ENCODE measurements around the gene HOXA11.

Gene HOXA11

GRCh38 chr7:27166531-27167505 lies 18.2 kb downstream of the HOXA11 start:
- Histone ChIP-seq H2BK120ac (ENCODE audit: low read depth, low read length) (peak overlapping the region; percentile 99), H2BK12ac (ENCODE audit: low read length in 2 of 2) (peak overlapping the region; percentile 59 to 89), H2AK5ac (ENCODE audit: low read length, severe bottlenecking) (peak overlapping the region; percentile 47), H3K4me1 (ENCODE audit: control insufficient read depth, insufficient read depth, low read depth, low read length) (peaks cover 21% of the 10 kb centered on the region), H3K4me2 (ENCODE audit: low read length, poor library complexity, severe bottlenecking) (peak overlapping the region; percentile 67), H3K14ac (ENCODE audit: low read length in 2 of 2) (peak overlapping the region in 1 of 2 experiments; percentile 92), H3K27me3 (ENCODE audit: control insufficient read depth in 1 of 2, insufficient read depth in 1 of 2, low read length in 2 of 2) (peaks cover 0 to 4% of the 10 kb centered on the region in 2 experiments), H2AFZ (ENCODE audit: low read depth, low read length) (no peak overlapping the region), H3K36me3 (ENCODE audit: control insufficient read depth in 1 of 2, insufficient read depth in 2 of 2, low read depth in 1 of 2, low read length in 2 of 2) (peaks cover 19 to 63% of the 10 kb centered on the region in 2 experiments), H4K91ac (ENCODE audit: low read length) (peak overlapping the region; percentile 91), H2BK5ac (ENCODE audit: low read depth, low read length, poor library complexity, severe bottlenecking) (peak overlapping the region; percentile 54), H3K9me3 (ENCODE audit: control insufficient read depth, low read length) (no peaks in the 10 kb centered on the region), H3K27ac (ENCODE audit: low read length, poor library complexity, severe bottlenecking) (peak overlapping the region; percentile 73), H2BK15ac (ENCODE audit: low read depth, poor library complexity, severe bottlenecking) (peak overlapping the region; percentile 93), H3K18ac (ENCODE audit: low read depth in 1 of 2, low read length in 2 of 2) (peak overlapping the region; percentile 88 to 90), H3K23ac (ENCODE audit: low read length in 2 of 2) (peak overlapping the region in 1 of 2 experiments; percentile 81), H3K79me1 (replicated peaks; ENCODE audit: low read length, poor library complexity, severe bottlenecking) (no peaks in the 10 kb centered on the region), H4K8ac (ENCODE audit: low read length) (peak overlapping the region; percentile 95), H3K4ac (ENCODE audit: low read depth in 1 of 2, low read length in 2 of 2) (peak overlapping the region; percentile 87 to 91), H3K4me3 (ENCODE audit: insufficient read depth in 1 of 2, low read depth in 1 of 2, low read length in 2 of 2) (peak overlapping the region; percentile 42 to 92), H3K9ac (ENCODE audit: low read length) (peak overlapping the region; percentile 90)
- DNase-seq: peak; percentile 52
- WGBS: 11% methylated on average over 50 of the region's 50 CpGs

- peak overlapping the region; percentile 91 for H4K91ac ChIP-seq (ENCODE audit: low read length)
- peak overlapping the region; percentile 67 for H3K4me2 ChIP-seq (ENCODE audit: low read length, poor library complexity, severe bottlenecking)
- peak overlapping the region; percentile 90 for H3K9ac ChIP-seq (ENCODE audit: low read length)
- no peak overlapping the region for H2AFZ ChIP-seq (ENCODE audit: low read depth, low read length)
- H3K4me1 ChIP-seq (ENCODE audit: control insufficient read depth, insufficient read depth, low read depth, low read length): peaks cover 27% of the 10 kb centered on the region
- H3K4ac ChIP-seq (ENCODE audit: low read depth in 1 of 2, low read length in 2 of 2): peak overlapping the region; percentile 87 to 91
- H2BK120ac ChIP-seq (ENCODE audit: low read depth, low read length): peak overlapping the region; percentile 99
- no peaks in the 10 kb centered on the region for H3K27me3 ChIP-seq (ENCODE audit: control insufficient read depth in 1 of 2, insufficient read depth in 1 of 2, low read length in 2 of 2)
- peak overlapping the region; percentile 74 for H2BK15ac ChIP-seq (ENCODE audit: low read depth, poor library complexity, severe bottlenecking)
- peak overlapping the region; percentile 95 for H4K8ac ChIP-seq (ENCODE audit: low read length)
- peak overlapping the region; percentile 59 to 89 for H2BK12ac ChIP-seq (ENCODE audit: low read length in 2 of 2)
- H3K23ac ChIP-seq (ENCODE audit: low read length in 2 of 2): peak overlapping the region in 1 of 2 experiments; percentile 81
- H3K36me3 ChIP-seq (ENCODE audit: control insufficient read depth in 1 of 2, insufficient read depth in 2 of 2, low read depth in 1 of 2, low read length in 2 of 2): peaks cover 15 to 60% of the 10 kb centered on the region in 2 experiments
- DNase-seq: peak; percentile 52
- no peaks in the 10 kb centered on the region for H3K9me3 ChIP-seq (ENCODE audit: control insufficient read depth, low read length)
- peak overlapping the region; percentile 73 for H3K27ac ChIP-seq (ENCODE audit: low read length, poor library complexity, severe bottlenecking)
- no peak overlapping the region for H2AK5ac ChIP-seq (ENCODE audit: low read length, severe bottlenecking)
- H3K4me3 ChIP-seq (ENCODE audit: insufficient read depth in 1 of 2, low read depth in 1 of 2, low read length in 2 of 2): peak overlapping the region; percentile 42 to 92
- H3K14ac ChIP-seq (ENCODE audit: low read length in 2 of 2): peak overlapping the region in 1 of 2 experiments; percentile 92
- peak overlapping the region; percentile 68 for H2BK5ac ChIP-seq (ENCODE audit: low read depth, low read length, poor library complexity, severe bottlenecking)
- H3K79me1 ChIP-seq (replicated peaks; ENCODE audit: low read length, poor library complexity, severe bottlenecking): no peaks in the 10 kb centered on the region
- peak overlapping the region; percentile 86 to 90 for H3K18ac ChIP-seq (ENCODE audit: low read depth in 1 of 2, low read length in 2 of 2)
- 19% methylated on average over 46 of the region's 46 CpGs for WGBS
These were observed 19.0 kb downstream of the HOXA11 start for GRCh38 chr7:27165996-27166530.

GRCh38 chr7:27165089-27165995 lies 19.7 kb downstream of the HOXA11 start, which contains the start of gene HOXA9:
Gene HOXA9, minus strand, starts transcription at chr7:27165537. Its CDS starts 80 bp downstream, at chr7:27165457.
- peak within 1 kb of the TSS; percentile 99 for H2BK120ac ChIP-seq (ENCODE audit: low read depth, low read length)
- peak within 1 kb of the TSS; percentile 74 for H2BK15ac ChIP-seq (ENCODE audit: low read depth, poor library complexity, severe bottlenecking)
- H3K4me2 ChIP-seq (ENCODE audit: low read length, poor library complexity, severe bottlenecking): peak within 1 kb of the TSS; percentile 67
- peaks cover 3% of the 10 kb centered on the region for H3K79me1 ChIP-seq (replicated peaks; ENCODE audit: low read length, poor library complexity, severe bottlenecking)
- no peaks in the 10 kb centered on the region for H3K9me3 ChIP-seq (ENCODE audit: control insufficient read depth, low read length)
- H3K14ac ChIP-seq (ENCODE audit: low read length in 2 of 2): peak within 1 kb of the TSS in 1 of 2 experiments; percentile 92
- H3K4me3 ChIP-seq (ENCODE audit: insufficient read depth in 1 of 2, low read depth in 1 of 2, low read length in 2 of 2): peak within 1 kb of the TSS; percentile 42 to 92
- H3K9ac ChIP-seq (ENCODE audit: low read length): peak within 1 kb of the TSS; percentile 90
- H3K36me3 ChIP-seq (ENCODE audit: control insufficient read depth in 1 of 2, insufficient read depth in 2 of 2, low read depth in 1 of 2, low read length in 2 of 2): peaks cover 15 to 60% of the 10 kb centered on the region in 2 experiments
- peaks cover 32% of the 10 kb centered on the region for H3K4me1 ChIP-seq (ENCODE audit: control insufficient read depth, insufficient read depth, low read depth, low read length)
- peak within 1 kb of the TSS; percentile 27 for H2AK5ac ChIP-seq (ENCODE audit: low read length, severe bottlenecking)
- 31% methylated on average over 80 of the region's 82 CpGs for WGBS
- no peaks in the 10 kb centered on the region for H3K27me3 ChIP-seq (ENCODE audit: control insufficient read depth in 1 of 2, insufficient read depth in 1 of 2, low read length in 2 of 2)
- peak within 1 kb of the TSS; percentile 73 for H3K27ac ChIP-seq (ENCODE audit: low read length, poor library complexity, severe bottlenecking)
- peak within 1 kb of the TSS; percentile 95 for H4K8ac ChIP-seq (ENCODE audit: low read length)
- peak within 1 kb of the TSS; percentile 91 for H4K91ac ChIP-seq (ENCODE audit: low read length)
- H3K18ac ChIP-seq (ENCODE audit: low read depth in 1 of 2, low read length in 2 of 2): peak within 1 kb of the TSS; percentile 89 to 90
- peak within 1 kb of the TSS; percentile 59 to 89 for H2BK12ac ChIP-seq (ENCODE audit: low read length in 2 of 2)
- peak within 1 kb of the TSS; percentile 87 to 91 for H3K4ac ChIP-seq (ENCODE audit: low read depth in 1 of 2, low read length in 2 of 2)
- H2AFZ ChIP-seq (ENCODE audit: low read depth, low read length): no peak within 1 kb of the TSS
- peak; percentile 84 for DNase-seq
- peak within 1 kb of the TSS; percentile 67 to 81 for H3K23ac ChIP-seq (ENCODE audit: low read length in 2 of 2)
- peak within 1 kb of the TSS; percentile 68 for H2BK5ac ChIP-seq (ENCODE audit: low read depth, low read length, poor library complexity, severe bottlenecking)
